Skeletal muscle tissue (tissue), 4 donors: ENCODE measurements around the gene VANGL1. TPM values are rescaled to one million over a fixed set of nuclear protein-coding genes. Genes with fewer than 3 reads are reported as not detected.

Experiments used
- H3K27ac ChIP-seq: one replicate; pipeline ENCODE4 v1.7.0; 2013; ENCODE audit warnings: mild to moderate bottlenecking, low read depth, low read length, inconsistent platforms
- H3K27me3 ChIP-seq, 3 donors: one replicate each; pipeline ENCODE4 v1.7.0; 2013; ENCODE audit warnings: low read length in 3 of 3; ENCODE audit not compliant: control insufficient read depth in 3 of 3, insufficient read depth in 3 of 3
- H3K36me3 ChIP-seq, 3 donors: one replicate each; pipeline ENCODE4 v1.7.0; 2013; ENCODE audit warnings: low read length in 3 of 3; ENCODE audit not compliant: control insufficient read depth in 3 of 3, insufficient read depth in 3 of 3
- H3K4me1 ChIP-seq, 3 donors: one replicate each; pipeline ENCODE4 v1.7.0; 2013; ENCODE audit warnings: low read length in 3 of 3, mild to moderate bottlenecking in 3 of 3; ENCODE audit not compliant: control insufficient read depth in 3 of 3, insufficient read depth in 3 of 3
- H3K4me3 ChIP-seq, 3 donors: one replicate each; pipeline ENCODE4 v1.7.0; 2013; ENCODE audit warnings: low read length in 3 of 3
- H3K9ac ChIP-seq, 3 donors: one replicate each; pipeline ENCODE4 v1.7.0; 2013; ENCODE audit warnings: low read length in 3 of 3, mild to moderate bottlenecking in 3 of 3, moderate library complexity in 2 of 3, low read depth in 1 of 3
- H3K9me3 ChIP-seq, 3 donors: one replicate each; pipeline ENCODE4 v1.7.0; 2013; ENCODE audit warnings: low read length in 3 of 3; ENCODE audit not compliant: control insufficient read depth in 3 of 3
- total RNA-seq: library from RNA; depleted of rRNA; stranded (reverse); fragments of >200 nt; gene quantifications from one replicate; pipeline ENCODE4 v1.2.3, GENCODE V29; 2014
- donor health status: Osteomylitis.

VANGL1 gene
- total RNA-seq, 1 donor from 2014 or later = 4.2 TPM

DNA sequence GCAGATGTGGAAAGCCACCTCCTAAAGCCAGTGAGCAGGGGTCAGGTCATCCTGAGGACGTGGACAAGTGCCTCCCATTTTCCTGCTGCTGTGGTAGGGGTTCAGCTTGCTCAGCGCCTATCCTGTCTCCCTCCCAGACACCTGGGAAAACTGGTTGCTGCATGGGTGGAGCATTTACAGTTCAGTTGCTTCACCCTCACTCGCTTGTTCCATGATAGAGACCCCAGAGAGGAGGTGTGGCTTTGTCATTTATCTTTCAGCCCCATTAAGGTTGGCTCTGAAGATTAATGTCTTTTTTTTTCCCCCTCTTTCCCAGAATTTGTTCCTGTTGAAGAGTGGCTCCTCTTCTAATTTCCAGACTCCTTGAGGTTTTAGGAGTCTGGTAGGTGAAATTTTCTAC is 9.2 kb downstream of the VANGL1 start:
- H3K4me1 ChIP-seq = peaks cover 0 to 10% (median 4%) of the 10 kb centered on the region in 3 donors
- no peaks in the 10 kb centered on the region for H3K27me3 ChIP-seq
- peaks cover 0 to 3% (median 2%) of the 10 kb centered on the region in 3 donors for H3K36me3 ChIP-seq

GRCh38 chr1:115651391-115651790 is 9.6 kb downstream of the VANGL1 start:
- H3K4me3 ChIP-seq = no peak overlapping the region
- H3K9ac ChIP-seq = no peak overlapping the region
- peaks cover 0 to 10% (median 4%) of the 10 kb centered on the region in 3 donors for H3K4me1 ChIP-seq
- H3K9me3 ChIP-seq = no peaks in the 10 kb centered on the region
- H3K27me3 ChIP-seq = no peaks in the 10 kb centered on the region
- H3K27ac ChIP-seq = no peak overlapping the region
- peaks cover 0 to 3% (median 2%) of the 10 kb centered on the region in 3 donors for H3K36me3 ChIP-seq

More for the DNA sequence above, 9.2 kb downstream of the VANGL1 start:
- H3K9ac ChIP-seq = no peak overlapping the region
- H3K9me3 ChIP-seq = no peaks in the 10 kb centered on the region
- H3K27ac ChIP-seq = no peak overlapping the region
- H3K4me3 ChIP-seq = no peak overlapping the region

GRCh38 chr1:115652236-115652788 is 10.5 kb downstream of the VANGL1 start:
- Histone ChIP-seq H3K4me1 (peaks cover 0 to 10% (median 4%) of the 10 kb centered on the region in 3 donors), H3K27ac (no peak overlapping the region), H3K9me3 (no peaks in the 10 kb centered on the region), H3K4me3 (no peak overlapping the region), H3K9ac (no peak overlapping the region), H3K36me3 (peaks cover 0 to 3% (median 2%) of the 10 kb centered on the region in 3 donors), H3K27me3 (no peaks in the 10 kb centered on the region)

DNA sequence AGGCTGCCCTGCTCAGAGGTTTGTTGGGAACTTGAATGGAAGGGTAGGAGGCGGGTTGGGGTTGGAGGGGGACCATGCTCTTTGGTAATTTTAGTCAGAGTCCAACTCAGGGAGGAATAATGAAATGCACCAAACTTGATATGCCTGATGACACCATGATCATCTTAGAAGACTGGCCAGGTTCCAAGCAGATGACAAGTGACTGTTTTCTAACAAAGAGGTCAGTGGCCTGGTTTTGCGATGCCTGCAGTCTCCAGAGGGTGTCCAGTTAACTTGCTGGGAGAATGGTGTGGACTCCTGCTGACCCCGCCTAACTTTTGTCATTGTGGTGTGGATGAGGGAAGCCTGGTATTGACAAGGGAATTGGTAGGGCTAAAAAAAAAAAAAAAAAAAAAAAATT is 12.4 kb downstream of the VANGL1 start:
- peaks cover 0 to 10% (median 4%) of the 10 kb centered on the region in 3 donors for H3K4me1 ChIP-seq
- H3K27me3 ChIP-seq = no peaks in the 10 kb centered on the region
- H3K4me3 ChIP-seq = no peak overlapping the region
- no peak overlapping the region for H3K27ac ChIP-seq
- H3K9me3 ChIP-seq = no peaks in the 10 kb centered on the region
- peaks cover 0 to 7% (median 3%) of the 10 kb centered on the region in 3 donors for H3K36me3 ChIP-seq
- no peak overlapping the region for H3K9ac ChIP-seq

- Histone ChIP-seq H3K36me3 (peaks cover 0 to 10% (median 3%) of the 10 kb centered on the region in 3 donors), H3K4me3 (no peak overlapping the region), H3K4me1 (peaks cover 0 to 10% (median 4%) of the 10 kb centered on the region in 3 donors), H3K27ac (no peak overlapping the region), H3K27me3 (no peaks in the 10 kb centered on the region), H3K9ac (no peak overlapping the region), H3K9me3 (no peaks in the 10 kb centered on the region)
Observed at GRCh38 chr1:115654663-115655305, 13.0 kb downstream of the VANGL1 start.

DNA sequence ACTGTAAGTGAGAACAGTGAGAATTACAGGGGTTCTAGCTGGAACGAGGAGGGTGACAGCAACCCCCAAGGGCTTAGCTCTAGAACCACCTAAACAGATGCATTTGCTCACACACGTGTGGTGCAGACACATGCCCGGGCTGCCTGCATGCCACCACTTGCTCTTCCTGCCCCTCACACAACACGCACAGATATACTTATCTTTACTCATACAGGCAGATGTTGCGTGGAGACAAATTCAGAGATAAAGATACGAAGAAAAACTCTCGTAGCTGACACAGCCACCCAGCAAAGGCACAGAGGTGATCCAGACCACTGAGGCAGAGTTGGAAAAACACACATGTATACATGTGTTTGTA is 13.5 kb downstream of the VANGL1 start:
- Histone ChIP-seq H3K9me3 (no peaks in the 10 kb centered on the region), H3K4me1 (peaks cover 0 to 10% (median 4%) of the 10 kb centered on the region in 3 donors), H3K27me3 (no peaks in the 10 kb centered on the region), H3K36me3 (peaks cover 0 to 12% (median 3%) of the 10 kb centered on the region in 3 donors), H3K9ac (no peak overlapping the region), H3K4me3 (no peak overlapping the region), H3K27ac (no peak overlapping the region)

GRCh38 chr1:115655916-115656315 is 14.1 kb downstream of the VANGL1 start:
- Histone ChIP-seq H3K27me3 (no peaks in the 10 kb centered on the region), H3K27ac (no peak overlapping the region), H3K4me3 (no peak overlapping the region), H3K9me3 (no peaks in the 10 kb centered on the region), H3K36me3 (peaks cover 3 to 12% (median 7%) of the 10 kb centered on the region in 3 donors), H3K4me1 (peaks cover 0 to 10% (median 4%) of the 10 kb centered on the region in 3 donors), H3K9ac (no peak overlapping the region)

DNA sequence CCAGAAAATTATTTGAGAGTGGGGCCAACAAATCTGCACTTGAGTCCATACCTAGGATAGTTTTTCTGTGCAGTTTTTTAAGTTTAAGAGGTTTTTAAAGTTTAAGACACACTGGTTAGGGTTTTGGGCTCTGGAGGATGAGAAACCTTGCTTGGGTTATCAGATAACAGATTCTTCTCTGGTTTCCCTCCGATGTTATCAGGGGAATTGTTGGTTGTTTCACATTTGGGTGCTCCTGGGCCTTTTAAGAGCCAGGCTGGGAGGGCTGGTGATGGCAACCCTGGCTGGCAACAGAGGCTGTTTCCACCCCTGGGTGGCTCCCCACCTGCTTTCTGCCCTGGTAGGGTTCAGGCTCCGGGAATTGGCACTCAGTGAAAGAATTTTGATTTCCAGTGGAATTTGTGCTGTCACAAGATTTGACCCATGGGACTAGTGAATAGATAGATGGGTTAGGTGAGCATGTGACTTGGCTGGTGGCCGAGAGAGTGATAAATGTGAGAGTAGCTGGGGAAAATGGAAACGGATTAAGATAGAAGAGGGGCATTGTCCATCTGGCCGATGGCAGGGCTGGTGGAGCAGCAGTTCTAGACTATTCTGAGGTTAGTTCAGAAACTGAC is 14.8 kb downstream of the VANGL1 start:
- no peak overlapping the region for H3K4me3 ChIP-seq
- peaks cover 3 to 10% (median 7%) of the 10 kb centered on the region in 3 donors for H3K36me3 ChIP-seq
- no peaks in the 10 kb centered on the region for H3K9me3 ChIP-seq
- H3K27me3 ChIP-seq = no peaks in the 10 kb centered on the region
- peaks cover 0 to 10% (median 4%) of the 10 kb centered on the region in 3 donors for H3K4me1 ChIP-seq
- no peak overlapping the region for H3K9ac ChIP-seq
- H3K27ac ChIP-seq = no peak overlapping the region

- peaks cover 0 to 10% (median 4%) of the 10 kb centered on the region in 3 donors for H3K4me1 ChIP-seq
- H3K27ac ChIP-seq = no peak overlapping the region
- H3K36me3 ChIP-seq = peaks cover 3 to 13% (median 6%) of the 10 kb centered on the region in 3 donors
- no peaks in the 10 kb centered on the region for H3K9me3 ChIP-seq
- no peak overlapping the region for H3K9ac ChIP-seq
- H3K4me3 ChIP-seq = no peak overlapping the region
- no peaks in the 10 kb centered on the region for H3K27me3 ChIP-seq
Observed at GRCh38 chr1:115658646-115659045, 16.9 kb downstream of the VANGL1 start.

- H3K4me1 ChIP-seq = peaks cover 0 to 4% (median 2%) of the 10 kb centered on the region in 3 donors
- no peaks in the 10 kb centered on the region for H3K27me3 ChIP-seq
- no peak overlapping the region for H3K4me3 ChIP-seq
- H3K27ac ChIP-seq = no peak overlapping the region
- H3K9me3 ChIP-seq = no peaks in the 10 kb centered on the region
- no peak overlapping the region for H3K9ac ChIP-seq
- H3K36me3 ChIP-seq = peaks cover 8 to 19% (median 13%) of the 10 kb centered on the region in 3 donors
Observed at GRCh38 chr1:115660151-115660550, 18.4 kb downstream of the VANGL1 start.
